ENCODE measurements around the gene PARVA. TPM values are rescaled to one million over a fixed set of nuclear protein-coding genes. Genes with fewer than 3 reads are reported as not detected.

PARVA gene
- total and polyA plus RNA-seq, 2 of the 4 experiments (the other 2 are of a cell fraction), result 65.2 to 80.2 TPM

DNA sequence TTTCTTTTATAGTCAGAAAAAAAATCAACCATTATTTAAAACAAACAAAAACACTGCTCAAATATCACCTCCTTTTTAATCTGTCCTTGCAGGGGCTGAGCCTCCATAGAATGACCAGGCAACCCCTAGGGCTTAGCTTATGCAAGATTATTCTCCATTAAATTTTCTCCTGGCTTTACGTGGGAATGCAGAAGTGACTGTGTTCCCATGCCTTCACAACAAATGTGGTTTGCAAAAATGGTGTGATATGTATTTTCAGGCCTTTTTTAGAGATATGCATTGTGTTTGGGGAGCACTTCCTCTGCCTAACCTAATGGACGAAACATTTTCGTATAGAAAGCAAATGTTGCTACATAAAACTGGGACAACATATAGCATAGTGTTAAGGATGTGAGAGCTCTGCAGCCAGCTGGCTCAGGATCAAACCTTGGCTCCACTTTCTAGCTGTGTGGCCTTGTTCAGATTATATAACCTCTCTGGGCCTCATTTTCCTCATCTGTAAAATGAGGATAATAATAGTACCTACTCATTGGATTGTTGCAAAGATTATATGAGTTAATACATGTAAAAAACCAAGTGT, 82.6 kb downstream of the PARVA start:
- H3K27ac ChIP-seq (ENCODE audit: insufficient read depth, low read length), result no peak overlapping the region
- no peak overlapping the region for H2BK120ac ChIP-seq (ENCODE audit: low read depth, low read length)
- intact Hi-C loops (cut with micrococcal nuclease), result no loop called here
- H3K4ac ChIP-seq (ENCODE audit: low read depth, low read length), result no peak overlapping the region
- no peaks in the 10 kb centered on the region for H3K27me3 ChIP-seq (ENCODE audit: control insufficient read depth, insufficient read depth, low read length)
- H2AFZ ChIP-seq (replicated peaks; ENCODE audit: low read length, poor library complexity), result no peak overlapping the region
- H2AK9ac ChIP-seq (replicated peaks; ENCODE audit: low read depth, low read length, poor library complexity), result peak overlapping the region; percentile 23
- H3K4me2 ChIP-seq (ENCODE audit: low read depth, low read length), result no peak overlapping the region
- no TSS peak for BruUV-seq (replicated peaks)
- WGBS, 2 experiments (ENCODE audit: extremely low coverage in 2 of 2, insufficient read length in 1 of 2), result no CpG with 5 or more reads among the region's 3 CpGs
- no peak overlapping the region for H3K4me3 ChIP-seq (ENCODE audit: insufficient read depth, low read depth, low read length)
- in situ Hi-C loops (cut with MboI; ENCODE audit: low sequenced_read_pairs), result no loop called here
- H3K9ac ChIP-seq (ENCODE audit: low read depth, low read length), result no peak overlapping the region
- dilution Hi-C loops (cut with HindIII; ENCODE audit: low sequenced_read_pairs, unreplicated experiment), result no loop called here
- no peak overlapping the region; the same call in 1 of the 2 replicates for H3K23ac ChIP-seq (ENCODE audit: low read depth, low read length)
- no peak for ATAC-seq (ENCODE audit: low read depth)
- H4K8ac ChIP-seq (ENCODE audit: low read depth in 2 of 2, low read length in 2 of 2), result no peak overlapping the region
- CTCF ChIA-PET, result no interaction called here
- no peak overlapping the region for H2BK20ac ChIP-seq (ENCODE audit: low read depth, low read length)
- TF ChIP-seq RCOR1 (IDR thresholded peaks at IDR 0.05; ENCODE audit: insufficient replicate concordance, low read length), result no peak
- TF ChIP-seq MAFK (IDR thresholded peaks at IDR 0.05; ENCODE audit: low read depth, low read length), result no peak
- TF ChIP-seq, protein P1, sequence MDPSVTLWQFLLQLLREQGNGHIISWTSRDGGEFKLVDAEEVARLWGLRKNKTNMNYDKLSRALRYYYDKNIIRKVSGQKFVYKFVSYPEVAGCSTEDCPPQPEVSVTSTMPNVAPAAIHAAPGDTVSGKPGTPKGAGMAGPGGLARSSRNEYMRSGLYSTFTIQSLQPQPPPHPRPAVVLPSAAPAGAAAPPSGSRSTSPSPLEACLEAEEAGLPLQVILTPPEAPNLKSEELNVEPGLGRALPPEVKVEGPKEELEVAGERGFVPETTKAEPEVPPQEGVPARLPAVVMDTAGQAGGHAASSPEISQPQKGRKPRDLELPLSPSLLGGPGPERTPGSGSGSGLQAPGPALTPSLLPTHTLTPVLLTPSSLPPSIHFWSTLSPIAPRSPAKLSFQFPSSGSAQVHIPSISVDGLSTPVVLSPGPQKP (IDR thresholded peaks at IDR 0.05; ENCODE audit: borderline replicate concordance, low read depth, low read length), result no peak
- TF ChIP-seq RFX5 (IDR thresholded peaks at IDR 0.05; ENCODE audit: low read depth, low read length), result no peak
- TF ChIP-seq NFE2L2 (IDR thresholded peaks at IDR 0.05; ENCODE audit: low read depth, low read length), result no peak
- no peak for TF ChIP-seq MXI1 (IDR thresholded peaks at IDR 0.05; ENCODE audit: borderline replicate concordance, low read depth, low read length)
- TF ChIP-seq, protein P2, sequence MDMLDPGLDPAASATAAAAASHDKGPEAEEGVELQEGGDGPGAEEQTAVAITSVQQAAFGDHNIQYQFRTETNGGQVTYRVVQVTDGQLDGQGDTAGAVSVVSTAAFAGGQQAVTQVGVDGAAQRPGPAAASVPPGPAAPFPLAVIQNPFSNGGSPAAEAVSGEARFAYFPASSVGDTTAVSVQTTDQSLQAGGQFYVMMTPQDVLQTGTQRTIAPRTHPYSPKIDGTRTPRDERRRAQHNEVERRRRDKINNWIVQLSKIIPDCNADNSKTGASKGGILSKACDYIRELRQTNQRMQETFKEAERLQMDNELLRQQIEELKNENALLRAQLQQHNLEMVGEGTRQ (IDR thresholded peaks at IDR 0.05; ENCODE audit: low read depth, low read length), result no peak
- TF ChIP-seq POLR2A (IDR thresholded peaks at IDR 0.05; ENCODE audit: low read depth, low read length), result no peak
- TF ChIP-seq, protein P3, sequence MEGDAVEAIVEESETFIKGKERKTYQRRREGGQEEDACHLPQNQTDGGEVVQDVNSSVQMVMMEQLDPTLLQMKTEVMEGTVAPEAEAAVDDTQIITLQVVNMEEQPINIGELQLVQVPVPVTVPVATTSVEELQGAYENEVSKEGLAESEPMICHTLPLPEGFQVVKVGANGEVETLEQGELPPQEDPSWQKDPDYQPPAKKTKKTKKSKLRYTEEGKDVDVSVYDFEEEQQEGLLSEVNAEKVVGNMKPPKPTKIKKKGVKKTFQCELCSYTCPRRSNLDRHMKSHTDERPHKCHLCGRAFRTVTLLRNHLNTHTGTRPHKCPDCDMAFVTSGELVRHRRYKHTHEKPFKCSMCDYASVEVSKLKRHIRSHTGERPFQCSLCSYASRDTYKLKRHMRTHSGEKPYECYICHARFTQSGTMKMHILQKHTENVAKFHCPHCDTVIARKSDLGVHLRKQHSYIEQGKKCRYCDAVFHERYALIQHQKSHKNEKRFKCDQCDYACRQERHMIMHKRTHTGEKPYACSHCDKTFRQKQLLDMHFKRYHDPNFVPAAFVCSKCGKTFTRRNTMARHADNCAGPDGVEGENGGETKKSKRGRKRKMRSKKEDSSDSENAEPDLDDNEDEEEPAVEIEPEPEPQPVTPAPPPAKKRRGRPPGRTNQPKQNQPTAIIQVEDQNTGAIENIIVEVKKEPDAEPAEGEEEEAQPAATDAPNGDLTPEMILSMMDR (conservative IDR thresholded peaks at IDR 0.05; ENCODE audit: low read depth, low read length), result no peak
- no peak for TF ChIP-seq MAZ (IDR thresholded peaks at IDR 0.05; ENCODE audit: borderline replicate concordance, low read depth, low read length)
- TF ChIP-seq BHLHE40 (IDR thresholded peaks at IDR 0.05; ENCODE audit: low read depth, low read length), result no peak
- TF ChIP-seq RAD21 (IDR thresholded peaks at IDR 0.05; ENCODE audit: low read length), result no peak
- no peak for TF ChIP-seq FOS (IDR thresholded peaks at IDR 0.05; ENCODE audit: low read depth, low read length)
- TF ChIP-seq SMC3 (IDR thresholded peaks at IDR 0.05; ENCODE audit: low read depth, low read length), result no peak
- no peak for TF ChIP-seq CEBPB (IDR thresholded peaks at IDR 0.05; ENCODE audit: low read depth, low read length)
- H2AK5ac ChIP-seq (ENCODE audit: low read depth, low read length), result no peak overlapping the region
- H3K36me3 ChIP-seq (ENCODE audit: control insufficient read depth, insufficient read depth, low read length), result peaks cover 5% of the 10 kb centered on the region; the same call in 1 of the 2 replicates
- H3K18ac ChIP-seq (ENCODE audit: low read depth, low read length), result no peak overlapping the region
- no peak overlapping the region for H2BK15ac ChIP-seq (ENCODE audit: low read depth, low read length)
- H3K9me1 ChIP-seq (ENCODE audit: insufficient read depth, low read length), result peaks cover 47% of the 10 kb centered on the region
- no peak overlapping the region for H3K56ac ChIP-seq (ENCODE audit: extremely low read depth, insufficient read depth, low read length)
- no peak overlapping the region for H4K5ac ChIP-seq (ENCODE audit: low read depth, low read length)
- H3K14ac ChIP-seq (replicated peaks; ENCODE audit: low read depth, low read length), result 0 out of 2 replicates have a peak overlapping the region, but pooled peaks have one; percentile 23
- H3K79me1 ChIP-seq (ENCODE audit: low read depth in 1 of 2, low read length in 2 of 2), result peaks cover 56 to 94% of the 10 kb centered on the region in 2 experiments
- POLR2A ChIA-PET (ENCODE audit: unreplicated experiment), result no interaction called here
- peak; percentile 27 for DNase-seq
- peak overlapping the region; percentile 6 for H2BK5ac ChIP-seq (ENCODE audit: low read depth, low read length, poor library complexity, severe bottlenecking)
- H4K91ac ChIP-seq (ENCODE audit: insufficient read depth, low read depth, low read length), result no peak overlapping the region
- peaks cover 75% of the 10 kb centered on the region for H4K20me1 ChIP-seq (ENCODE audit: insufficient read depth, low read length)
- no peaks in the 10 kb centered on the region for H3K9me3 ChIP-seq (ENCODE audit: control insufficient read depth, insufficient read depth, low read length)
- H3K4me1 ChIP-seq (ENCODE audit: control insufficient read depth, insufficient read depth, low read length), result peaks cover 35% of the 10 kb centered on the region
